ENCODE measurements around the gene USP48.

Gene USP48

DNA sequence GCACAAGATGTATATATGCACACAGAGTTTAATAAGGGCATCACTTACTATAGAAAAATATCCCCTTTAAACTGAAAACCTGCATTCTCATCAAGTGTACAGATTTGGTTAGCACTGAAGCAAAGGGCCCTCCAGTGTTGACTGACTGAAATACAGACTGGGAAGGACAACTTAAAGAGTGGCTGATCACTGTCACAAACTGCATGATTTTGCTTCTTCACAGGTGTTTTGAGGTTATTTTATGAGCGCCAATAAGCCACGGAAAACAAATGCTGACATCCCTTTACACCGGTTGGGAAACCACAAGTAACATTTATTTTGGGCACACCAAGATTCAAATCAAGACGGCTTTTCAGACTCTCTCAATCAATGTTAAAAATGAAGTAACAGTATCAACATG lies 82.9 kb downstream of the USP48 start:
- DNase-seq (ENCODE audit: extremely low spot score) = no peak
- no peak for TF ChIP-seq L3MBTL2 (conservative IDR thresholded peaks at IDR 0.05)
- TF ChIP-seq ELF4 (IDR thresholded peaks at IDR 0.05) = no peak
- TF ChIP-seq FOXK2 (IDR thresholded peaks at IDR 0.05) = no peak
- ChIA-PET POLR2A (no interaction called here), CTCF (no interaction called here)

DNA sequence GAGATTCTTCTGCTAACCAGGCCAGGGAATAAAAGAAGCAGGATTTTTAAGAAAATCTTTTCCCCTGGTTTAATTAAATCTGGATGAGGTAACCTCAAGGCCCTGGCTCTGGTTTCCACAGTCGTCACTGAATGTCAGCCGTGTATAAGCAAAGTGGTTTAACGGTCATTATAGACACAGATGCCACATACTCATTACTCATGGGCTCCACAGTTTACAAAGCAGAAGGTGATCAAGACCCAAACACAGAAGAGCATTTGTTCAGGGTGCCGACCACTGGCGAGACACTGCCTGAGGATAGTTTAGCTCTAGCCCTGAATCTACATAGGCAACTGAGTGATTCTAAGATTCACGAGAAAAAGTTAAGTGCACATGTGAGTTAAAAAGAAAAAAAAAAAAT lies 86.0 kb downstream of the USP48 start:
- TF ChIP-seq NFRKB (IDR thresholded peaks at IDR 0.05) (no peak), TARDBP (IDR thresholded peaks at IDR 0.05) (no peak), LEF1 (IDR thresholded peaks at IDR 0.05; ENCODE audit: borderline replicate concordance) (no peak), ZNF384 (IDR thresholded peaks at IDR 0.05) (no peak), L3MBTL2 (conservative IDR thresholded peaks at IDR 0.05) (no peak), BHLHE40 (IDR thresholded peaks at IDR 0.05; ENCODE audit: borderline replicate concordance) (no peak), SP1 (IDR thresholded peaks at IDR 0.05) (no peak), CTBP1 (IDR thresholded peaks at IDR 0.05; ENCODE audit: borderline replicate concordance) (no peak), ELF4 (IDR thresholded peaks at IDR 0.05) (no peak), FOXA1 (IDR thresholded peaks at IDR 0.05) (no peak), HDGF (IDR thresholded peaks at IDR 0.05; ENCODE audit: borderline replicate concordance) (no peak), FOXM1 (IDR thresholded peaks at IDR 0.05; ENCODE audit: borderline replicate concordance) (no peak), ARNT (IDR thresholded peaks at IDR 0.05) (no peak), FOXK2 (IDR thresholded peaks at IDR 0.05) (no peak), SUZ12 (IDR thresholded peaks at IDR 0.05) (no peak)
- TF ChIP-seq, protein P1, sequence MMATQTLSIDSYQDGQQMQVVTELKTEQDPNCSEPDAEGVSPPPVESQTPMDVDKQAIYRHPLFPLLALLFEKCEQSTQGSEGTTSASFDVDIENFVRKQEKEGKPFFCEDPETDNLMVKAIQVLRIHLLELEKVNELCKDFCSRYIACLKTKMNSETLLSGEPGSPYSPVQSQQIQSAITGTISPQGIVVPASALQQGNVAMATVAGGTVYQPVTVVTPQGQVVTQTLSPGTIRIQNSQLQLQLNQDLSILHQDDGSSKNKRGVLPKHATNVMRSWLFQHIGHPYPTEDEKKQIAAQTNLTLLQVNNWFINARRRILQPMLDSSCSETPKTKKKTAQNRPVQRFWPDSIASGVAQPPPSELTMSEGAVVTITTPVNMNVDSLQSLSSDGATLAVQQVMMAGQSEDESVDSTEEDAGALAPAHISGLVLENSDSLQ (IDR thresholded peaks at IDR 0.05) = no peak
- POLR2A ChIA-PET = no interaction called here
- CTCF ChIA-PET = no interaction called here
- no peak for DNase-seq (ENCODE audit: extremely low spot score)

DNA sequence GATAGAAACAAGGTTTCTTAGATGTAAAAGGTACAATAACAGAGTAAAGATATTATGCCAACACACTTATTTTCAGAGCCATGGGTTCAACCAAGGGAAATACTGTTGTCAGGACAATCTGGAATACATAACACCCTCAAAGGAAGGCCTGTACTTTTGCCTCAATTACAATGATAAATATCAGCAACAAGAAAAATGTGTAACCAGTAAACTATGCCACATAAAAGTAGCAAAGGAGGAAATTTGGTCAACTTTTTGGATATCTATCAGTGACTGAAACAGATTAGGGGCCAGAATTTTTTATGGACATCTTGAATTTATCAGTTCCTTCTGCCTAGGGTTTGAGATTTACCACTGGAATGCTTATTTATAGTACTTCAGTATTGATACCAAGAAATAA lies 89.2 kb downstream of the USP48 start:
- POLR2A ChIA-PET = no interaction called here
- DNase-seq (ENCODE audit: extremely low spot score) = no peak
- CTCF ChIA-PET = no interaction called here
- TF ChIP-seq FOXK2 (IDR thresholded peaks at IDR 0.05) (no peak), LEF1 (IDR thresholded peaks at IDR 0.05; ENCODE audit: borderline replicate concordance) (no peak), FOXA1 (IDR thresholded peaks at IDR 0.05) (no peak)

DNA sequence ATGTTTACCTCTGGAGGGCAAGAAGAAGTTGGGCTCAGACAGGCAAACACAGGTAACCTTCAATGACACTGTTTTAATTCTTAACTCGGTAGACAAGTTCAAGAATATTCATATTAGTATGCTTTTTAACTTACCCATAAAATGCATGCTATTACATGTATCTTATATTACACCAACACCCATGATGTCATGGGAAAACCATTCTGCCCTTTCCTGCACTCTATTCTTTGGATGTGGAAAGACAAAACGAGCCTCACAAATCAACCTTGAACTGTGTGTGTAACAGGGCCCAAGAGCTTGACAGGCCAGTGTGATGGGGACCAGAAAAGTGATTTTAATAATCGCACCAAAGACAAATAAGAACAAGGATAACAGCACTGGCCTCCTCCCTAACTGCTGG lies 91.2 kb downstream of the USP48 start:
- TF ChIP-seq SUZ12 (IDR thresholded peaks at IDR 0.05) (no peak), FOXA1 (IDR thresholded peaks at IDR 0.05) (no peak), NFRKB (IDR thresholded peaks at IDR 0.05) (no peak), SP1 (IDR thresholded peaks at IDR 0.05) (no peak), ARNT (IDR thresholded peaks at IDR 0.05) (no peak), FOXM1 (IDR thresholded peaks at IDR 0.05; ENCODE audit: borderline replicate concordance) (no peak), L3MBTL2 (conservative IDR thresholded peaks at IDR 0.05) (no peak), HDGF (IDR thresholded peaks at IDR 0.05; ENCODE audit: borderline replicate concordance) (no peak), TARDBP (IDR thresholded peaks at IDR 0.05) (no peak), BHLHE40 (IDR thresholded peaks at IDR 0.05; ENCODE audit: borderline replicate concordance) (no peak), ZNF384 (IDR thresholded peaks at IDR 0.05) (no peak), ELF4 (IDR thresholded peaks at IDR 0.05) (no peak), FOXK2 (IDR thresholded peaks at IDR 0.05) (no peak), LEF1 (IDR thresholded peaks at IDR 0.05; ENCODE audit: borderline replicate concordance) (no peak), CTBP1 (IDR thresholded peaks at IDR 0.05; ENCODE audit: borderline replicate concordance) (no peak)
- TF ChIP-seq, protein P1 (IDR thresholded peaks at IDR 0.05) = no peak
- ChIA-PET CTCF (no interaction called here), POLR2A (no interaction called here)
- no peak for DNase-seq (ENCODE audit: extremely low spot score)

DNA sequence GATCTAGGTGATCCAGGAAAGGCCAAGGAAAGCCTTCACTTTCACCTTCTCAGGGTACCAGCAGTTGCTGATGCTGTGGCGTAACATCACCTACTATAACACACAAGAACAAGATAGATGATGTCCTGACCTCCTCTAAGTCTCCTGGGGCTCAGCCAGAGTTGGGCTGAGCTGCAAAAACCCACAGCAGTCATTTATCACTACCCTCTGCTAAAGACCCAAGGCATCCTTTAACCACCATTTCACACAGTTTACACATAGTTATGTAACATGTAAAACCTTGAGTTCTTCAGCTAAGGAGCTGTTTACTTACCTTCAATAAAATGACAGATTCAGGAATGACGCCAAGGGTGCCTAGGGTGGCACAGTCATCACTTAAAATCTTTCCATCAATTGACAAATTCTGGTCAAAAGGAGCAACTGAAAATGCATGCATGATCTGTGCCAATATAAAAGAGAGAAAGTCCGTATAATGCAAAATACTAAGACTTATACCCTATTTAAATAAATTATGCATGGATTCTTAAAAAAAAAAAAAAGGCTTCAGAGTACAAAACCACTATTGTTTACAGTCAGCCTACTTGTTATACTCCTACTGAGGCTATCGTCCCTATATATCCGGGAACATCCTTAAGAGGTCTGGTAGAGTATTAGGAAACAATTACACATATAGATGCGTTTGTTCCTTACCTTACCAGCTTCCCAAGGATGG lies 93.1 kb downstream of the USP48 start:
- ChIA-PET CTCF (no interaction called here), POLR2A (no interaction called here)
- no peak for DNase-seq (ENCODE audit: extremely low spot score)
- TF ChIP-seq ELF4 (IDR thresholded peaks at IDR 0.05) (no peak), SUZ12 (IDR thresholded peaks at IDR 0.05) (no peak), L3MBTL2 (conservative IDR thresholded peaks at IDR 0.05) (no peak), FOXA1 (IDR thresholded peaks at IDR 0.05) (no peak), TARDBP (IDR thresholded peaks at IDR 0.05) (no peak), SP1 (IDR thresholded peaks at IDR 0.05) (no peak), HDGF (IDR thresholded peaks at IDR 0.05; ENCODE audit: borderline replicate concordance) (no peak)
- TF ChIP-seq, protein P1 (IDR thresholded peaks at IDR 0.05) = no peak

DNA sequence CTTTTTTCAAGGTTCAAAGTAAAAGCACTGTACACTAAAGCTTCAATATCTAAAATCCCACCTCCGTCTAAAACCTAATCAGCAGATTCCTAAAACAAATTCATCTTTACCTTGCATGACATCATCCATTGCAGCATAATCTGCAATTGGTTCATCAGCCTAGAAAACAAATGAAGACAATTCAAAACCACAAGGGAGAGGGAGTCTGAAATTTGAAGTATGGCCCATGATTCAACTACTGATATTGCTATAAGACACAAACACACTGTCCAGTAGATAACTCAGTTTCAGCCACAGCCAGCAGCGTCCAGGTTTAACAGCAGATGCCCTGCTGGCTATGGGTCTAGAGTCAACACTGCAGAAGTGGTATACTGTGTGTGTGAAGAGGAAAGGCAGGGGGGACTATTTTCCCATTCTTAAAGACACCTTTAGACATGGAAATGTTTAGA lies 95.8 kb downstream of the USP48 start:
- CTCF ChIA-PET = no interaction called here
- POLR2A ChIA-PET = no interaction called here
- DNase-seq (ENCODE audit: extremely low spot score) = no peak
- no peak for TF ChIP-seq LEF1 (IDR thresholded peaks at IDR 0.05; ENCODE audit: borderline replicate concordance)
- TF ChIP-seq SUZ12 (IDR thresholded peaks at IDR 0.05) = no peak
- TF ChIP-seq ELF4 (IDR thresholded peaks at IDR 0.05) = no peak
- TF ChIP-seq FOXM1 (IDR thresholded peaks at IDR 0.05; ENCODE audit: borderline replicate concordance) = no peak
- TF ChIP-seq FOXA1 (IDR thresholded peaks at IDR 0.05) = no peak
- TF ChIP-seq TARDBP (IDR thresholded peaks at IDR 0.05) = no peak
- TF ChIP-seq NFRKB (IDR thresholded peaks at IDR 0.05) = no peak
- TF ChIP-seq CTBP1 (IDR thresholded peaks at IDR 0.05; ENCODE audit: borderline replicate concordance) = no peak
- no peak for TF ChIP-seq L3MBTL2 (conservative IDR thresholded peaks at IDR 0.05)
- TF ChIP-seq ARNT (IDR thresholded peaks at IDR 0.05) = no peak
- TF ChIP-seq FOXK2 (IDR thresholded peaks at IDR 0.05) = no peak
- no peak for TF ChIP-seq BHLHE40 (IDR thresholded peaks at IDR 0.05; ENCODE audit: borderline replicate concordance)
- TF ChIP-seq HDGF (IDR thresholded peaks at IDR 0.05; ENCODE audit: borderline replicate concordance) = no peak
- TF ChIP-seq, protein P1 (IDR thresholded peaks at IDR 0.05) = no peak
- no peak for TF ChIP-seq SP1 (IDR thresholded peaks at IDR 0.05)
- no peak for TF ChIP-seq ZNF384 (IDR thresholded peaks at IDR 0.05)
